WTC11 (cell line): Measurements from ENCODE around the gene LEFTY1.

Source experiments
- ATF1 ChIP-seq: sonication (generic); formaldehyde crosslinking; IDR thresholded peaks from 2 replicates; pipeline ENCODE4 v1.8.1; 2023; ENCODE audit warnings: mild to moderate bottlenecking, moderate library complexity, missing genetic modification reagents
- CREB1 ChIP-seq: sonication (generic); formaldehyde crosslinking; IDR thresholded peaks from 2 replicates; pipeline ENCODE4 v1.8.0; 2023; ENCODE audit warnings: mild to moderate bottlenecking, missing genetic modification reagents
- ETV6 ChIP-seq: sonication (generic); formaldehyde crosslinking; IDR thresholded peaks from 2 replicates; pipeline ENCODE4 v1.8.1; 2022; ENCODE audit warnings: mild to moderate bottlenecking, missing genetic modification reagents
- HMGA2 ChIP-seq: fragments of 250-450 bp; sonication (Bioruptor Pico); IDR thresholded peaks from 2 replicates; pipeline ENCODE4 v1.4.0; 2021; ENCODE audit warnings: mild to moderate bottlenecking, moderate library complexity
- NR3C1 ChIP-seq: sonication (generic); formaldehyde crosslinking; conservative IDR thresholded peaks from 2 replicates; pipeline ENCODE4 v1.8.1; 2023; ENCODE audit warnings: low read depth, mild to moderate bottlenecking, missing genetic modification reagents
- TCF7 ChIP-seq: sonication (generic); formaldehyde crosslinking; IDR thresholded peaks from 2 replicates; pipeline ENCODE4 v1.8.0; 2022; ENCODE audit warnings: mild to moderate bottlenecking, low read depth, missing genetic modification reagents, moderate library complexity
- ZNF121 ChIP-seq: sonication (generic); formaldehyde crosslinking; IDR thresholded peaks from 2 replicates; pipeline ENCODE4 v1.8.0; 2023; ENCODE audit warnings: missing genetic modification reagents
- ZNF263 ChIP-seq: sonication (generic); formaldehyde crosslinking; IDR thresholded peaks from 2 replicates; pipeline ENCODE4 v1.8.1; 2022; ENCODE audit warnings: low read depth, mild to moderate bottlenecking, moderate library complexity, missing genetic modification reagents
- TF ChIP-seq, protein P1 (sequence below): fragments of 200-600 bp; IDR thresholded peaks from 2 replicates; pipeline ENCODE4 v1.8.0; 2022; ENCODE audit warnings: antibody characterized with exemption
- TF ChIP-seq, protein P2 (sequence below): sonication (generic); formaldehyde crosslinking; IDR thresholded peaks from 2 replicates; pipeline ENCODE4 v1.8.1; 2023; ENCODE audit warnings: mild to moderate bottlenecking, missing genetic modification reagents, moderate library complexity
- TF ChIP-seq, protein P3 (sequence below): sonication (generic); formaldehyde crosslinking; IDR thresholded peaks from 2 replicates; pipeline ENCODE4 v1.8.1; 2023; ENCODE audit warnings: mild to moderate bottlenecking, missing genetic modification reagents, moderate library complexity
- TF ChIP-seq, protein P4 (sequence below): sonication (generic); formaldehyde crosslinking; IDR thresholded peaks from 2 replicates; pipeline ENCODE4 v1.8.0; 2022; ENCODE audit warnings: mild to moderate bottlenecking, missing genetic modification reagents
- TF ChIP-seq, protein P5 (sequence below): sonication (generic); formaldehyde crosslinking; IDR thresholded peaks from 2 replicates; pipeline ENCODE4 v1.8.0; 2022; ENCODE audit warnings: mild to moderate bottlenecking, missing genetic modification reagents

DNA sequence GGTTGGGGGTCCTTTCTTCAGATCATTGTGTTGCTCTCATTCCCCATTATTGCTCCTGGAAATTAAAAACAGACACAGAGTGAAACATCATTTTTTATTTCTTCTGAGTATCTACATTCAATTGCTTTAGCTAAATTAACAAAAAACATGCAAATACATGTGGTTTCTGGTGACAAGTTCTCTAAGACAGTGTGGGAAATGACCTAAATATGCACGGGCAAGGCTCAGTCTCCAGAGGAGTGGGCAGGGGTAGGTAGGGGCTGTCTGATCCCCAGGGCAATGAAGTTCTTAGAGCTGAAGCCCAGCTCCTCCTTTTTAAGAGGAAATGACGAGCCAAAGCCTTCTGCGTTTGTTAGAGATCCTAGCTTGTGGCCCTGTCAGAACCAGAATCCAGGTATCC, 47.6 kb upstream of the LEFTY1 start:
- TF ChIP-seq, protein P1, sequence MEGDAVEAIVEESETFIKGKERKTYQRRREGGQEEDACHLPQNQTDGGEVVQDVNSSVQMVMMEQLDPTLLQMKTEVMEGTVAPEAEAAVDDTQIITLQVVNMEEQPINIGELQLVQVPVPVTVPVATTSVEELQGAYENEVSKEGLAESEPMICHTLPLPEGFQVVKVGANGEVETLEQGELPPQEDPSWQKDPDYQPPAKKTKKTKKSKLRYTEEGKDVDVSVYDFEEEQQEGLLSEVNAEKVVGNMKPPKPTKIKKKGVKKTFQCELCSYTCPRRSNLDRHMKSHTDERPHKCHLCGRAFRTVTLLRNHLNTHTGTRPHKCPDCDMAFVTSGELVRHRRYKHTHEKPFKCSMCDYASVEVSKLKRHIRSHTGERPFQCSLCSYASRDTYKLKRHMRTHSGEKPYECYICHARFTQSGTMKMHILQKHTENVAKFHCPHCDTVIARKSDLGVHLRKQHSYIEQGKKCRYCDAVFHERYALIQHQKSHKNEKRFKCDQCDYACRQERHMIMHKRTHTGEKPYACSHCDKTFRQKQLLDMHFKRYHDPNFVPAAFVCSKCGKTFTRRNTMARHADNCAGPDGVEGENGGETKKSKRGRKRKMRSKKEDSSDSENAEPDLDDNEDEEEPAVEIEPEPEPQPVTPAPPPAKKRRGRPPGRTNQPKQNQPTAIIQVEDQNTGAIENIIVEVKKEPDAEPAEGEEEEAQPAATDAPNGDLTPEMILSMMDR, result no peak
- TF ChIP-seq, protein P2, sequence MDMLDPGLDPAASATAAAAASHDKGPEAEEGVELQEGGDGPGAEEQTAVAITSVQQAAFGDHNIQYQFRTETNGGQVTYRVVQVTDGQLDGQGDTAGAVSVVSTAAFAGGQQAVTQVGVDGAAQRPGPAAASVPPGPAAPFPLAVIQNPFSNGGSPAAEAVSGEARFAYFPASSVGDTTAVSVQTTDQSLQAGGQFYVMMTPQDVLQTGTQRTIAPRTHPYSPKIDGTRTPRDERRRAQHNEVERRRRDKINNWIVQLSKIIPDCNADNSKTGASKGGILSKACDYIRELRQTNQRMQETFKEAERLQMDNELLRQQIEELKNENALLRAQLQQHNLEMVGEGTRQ (CRISPR knock-in tag), result no peak
- TF ChIP-seq, protein P3, sequence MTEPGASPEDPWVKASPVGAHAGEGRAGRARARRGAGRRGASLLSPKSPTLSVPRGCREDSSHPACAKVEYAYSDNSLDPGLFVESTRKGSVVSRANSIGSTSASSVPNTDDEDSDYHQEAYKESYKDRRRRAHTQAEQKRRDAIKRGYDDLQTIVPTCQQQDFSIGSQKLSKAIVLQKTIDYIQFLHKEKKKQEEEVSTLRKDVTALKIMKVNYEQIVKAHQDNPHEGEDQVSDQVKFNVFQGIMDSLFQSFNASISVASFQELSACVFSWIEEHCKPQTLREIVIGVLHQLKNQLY (CRISPR knock-in tag), result no peak
- TF ChIP-seq, protein P4, sequence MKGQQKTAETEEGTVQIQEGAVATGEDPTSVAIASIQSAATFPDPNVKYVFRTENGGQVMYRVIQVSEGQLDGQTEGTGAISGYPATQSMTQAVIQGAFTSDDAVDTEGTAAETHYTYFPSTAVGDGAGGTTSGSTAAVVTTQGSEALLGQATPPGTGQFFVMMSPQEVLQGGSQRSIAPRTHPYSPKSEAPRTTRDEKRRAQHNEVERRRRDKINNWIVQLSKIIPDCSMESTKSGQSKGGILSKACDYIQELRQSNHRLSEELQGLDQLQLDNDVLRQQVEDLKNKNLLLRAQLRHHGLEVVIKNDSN (CRISPR knock-in tag), result no peak
- TF ChIP-seq TCF7 (no peak), HMGA2 (CRISPR knock-in tag) (no peak), ATF1 (CRISPR knock-in tag) (no peak), CREB1 (CRISPR knock-in tag) (no peak), ETV6 (CRISPR knock-in tag) (no peak), ZNF263 (CRISPR knock-in tag) (no peak), NR3C1 (no peak), ZNF121 (CRISPR knock-in tag) (no peak)
- TF ChIP-seq, protein P5, sequence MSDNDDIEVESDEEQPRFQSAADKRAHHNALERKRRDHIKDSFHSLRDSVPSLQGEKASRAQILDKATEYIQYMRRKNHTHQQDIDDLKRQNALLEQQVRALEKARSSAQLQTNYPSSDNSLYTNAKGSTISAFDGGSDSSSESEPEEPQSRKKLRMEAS, result no peak
